Measurements from ENCODE around the gene AKR1A1.
"Not testable (repeated sequence)": the region's sequence is repeated elsewhere in the genome, so short reads cannot be mapped to it uniquely, and the experiment has no call there.

AKR1A1 gene

DNA sequence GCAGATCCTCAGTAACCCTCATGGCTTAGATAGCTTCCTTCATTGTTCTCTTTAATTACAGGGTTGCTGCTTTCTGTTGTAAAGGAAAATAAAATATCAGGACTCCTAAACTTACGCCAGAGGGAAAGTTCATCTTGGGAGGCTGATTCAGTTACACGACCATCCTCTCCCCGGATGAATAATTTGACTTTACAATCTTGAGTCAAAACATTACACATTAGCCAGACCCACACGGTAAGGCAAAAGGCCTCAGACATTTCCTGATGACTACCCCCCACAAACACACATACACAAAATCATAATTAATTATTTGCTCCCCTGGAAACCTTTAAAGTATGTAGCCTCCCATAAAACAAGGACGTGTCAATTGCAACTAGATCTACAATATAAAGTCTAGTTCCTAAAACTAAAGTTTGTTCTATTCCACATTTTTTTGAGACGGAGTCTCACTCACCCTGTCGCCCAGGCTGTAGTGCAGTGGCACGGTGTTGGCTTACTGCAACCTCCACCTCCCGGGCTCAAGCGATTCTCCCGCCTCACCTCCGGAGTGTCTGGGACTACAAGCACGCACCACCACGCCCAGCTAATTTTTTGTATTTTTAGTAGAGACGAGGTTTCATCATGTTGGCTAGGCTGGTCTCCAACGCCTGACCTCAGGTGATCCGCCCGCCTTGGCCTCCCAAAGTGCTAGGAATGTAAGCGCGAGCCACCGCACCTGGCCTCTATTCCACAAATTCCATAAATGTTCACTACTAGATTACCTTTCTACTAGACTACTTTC lies 28.1 kb upstream of the AKR1A1 start:
- intact Hi-C loops (cut with DNase I), result no loop called here
- no peak for DNase-seq

DNA sequence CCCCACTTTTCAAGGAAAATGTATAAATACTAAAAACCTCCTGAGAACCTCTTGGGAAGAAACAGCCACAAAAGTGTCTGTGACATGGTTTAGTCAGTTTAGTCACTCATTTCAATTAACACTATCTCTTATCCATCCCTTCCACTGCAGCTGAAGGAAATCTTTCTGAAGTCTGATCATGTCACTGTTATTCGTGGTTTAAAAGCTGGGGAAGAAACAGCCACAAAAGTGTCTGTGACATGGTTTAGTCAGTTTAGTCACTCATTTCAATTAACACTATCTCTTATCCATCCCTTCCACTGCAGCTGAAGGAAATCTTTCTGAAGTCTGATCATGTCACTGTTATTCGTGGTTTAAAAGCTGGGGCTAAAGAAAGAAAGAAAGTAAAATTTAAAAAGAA lies 27.1 kb upstream of the AKR1A1 start:
- DNase-seq; intact Hi-C loops (cut with DNase I): not testable (repeated sequence)

DNA sequence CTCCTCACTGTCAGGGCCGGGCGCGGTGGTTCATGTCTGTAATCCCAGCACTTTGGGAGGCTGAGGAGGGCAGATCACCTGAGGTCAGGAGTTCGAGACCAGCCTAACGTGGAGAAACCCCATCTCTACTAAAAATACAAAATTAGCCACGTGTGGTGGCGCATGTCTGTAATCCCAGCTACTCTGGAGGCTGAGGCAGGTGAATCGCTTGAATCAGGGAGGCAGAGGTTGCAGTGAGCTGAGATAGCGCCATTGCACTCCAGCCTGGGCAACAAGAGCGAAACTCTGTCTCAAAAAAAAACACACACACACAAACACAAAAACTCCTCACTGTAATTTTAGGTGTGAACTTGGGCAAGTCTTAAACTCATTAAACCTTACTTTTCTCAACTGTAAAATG lies 26.7 kb upstream of the AKR1A1 start:
- DNase-seq; intact Hi-C loops (cut with DNase I): not testable (repeated sequence)

DNA sequence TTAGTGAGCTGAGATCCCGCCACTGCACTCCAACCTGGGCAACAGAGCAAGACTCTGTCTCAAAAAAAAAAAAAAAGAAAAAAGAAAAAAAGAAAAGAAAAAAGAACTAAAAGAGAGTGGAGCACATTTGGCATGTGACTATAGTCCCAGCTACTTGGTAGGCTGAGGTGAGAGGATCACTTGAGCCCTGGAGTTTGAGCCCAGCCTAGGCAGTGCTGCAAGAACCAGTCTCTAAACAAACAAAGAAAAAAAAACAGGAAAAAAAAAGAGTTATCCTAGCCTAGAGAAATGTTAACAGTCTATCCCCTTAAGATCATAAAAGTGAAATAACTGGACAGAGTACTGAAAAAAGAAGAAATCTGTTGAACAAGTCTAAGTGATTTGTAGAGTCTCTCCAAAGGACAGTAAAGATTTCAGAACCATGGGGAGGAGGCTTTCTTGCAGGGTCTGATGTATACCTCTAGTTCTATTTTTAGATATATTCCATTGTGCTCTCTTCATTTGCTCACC lies 24.4 kb upstream of the AKR1A1 start:
- intact Hi-C loops (cut with DNase I), result no loop called here
- DNase-seq, result no peak

DNA sequence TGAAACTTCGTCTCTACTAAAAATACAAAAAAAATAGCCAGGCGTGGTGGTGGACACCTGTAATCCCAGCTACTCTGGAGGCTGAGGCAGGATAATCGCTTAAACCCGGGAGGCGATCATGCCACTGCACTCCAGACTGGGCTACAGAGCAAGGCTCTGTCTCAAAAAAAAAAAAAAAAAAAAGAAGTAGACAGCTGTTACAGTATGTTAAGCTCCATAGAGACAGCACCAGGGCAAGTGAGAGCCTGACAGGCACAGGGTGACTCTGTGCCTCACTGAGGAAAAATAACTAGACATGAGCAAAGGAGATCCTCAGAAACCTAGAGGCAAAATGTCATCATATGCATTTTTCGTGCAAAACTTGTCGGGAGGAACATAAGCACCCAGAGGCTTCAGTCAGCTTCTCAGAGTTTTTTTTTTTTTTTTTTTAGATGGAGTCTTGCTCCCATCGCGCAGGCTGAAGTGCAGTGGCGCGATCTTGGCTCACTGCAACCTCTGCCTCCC lies 19.9 kb upstream of the AKR1A1 start:
- intact Hi-C loops (cut with DNase I), result no loop called here
- DNase-seq, result no peak

DNA sequence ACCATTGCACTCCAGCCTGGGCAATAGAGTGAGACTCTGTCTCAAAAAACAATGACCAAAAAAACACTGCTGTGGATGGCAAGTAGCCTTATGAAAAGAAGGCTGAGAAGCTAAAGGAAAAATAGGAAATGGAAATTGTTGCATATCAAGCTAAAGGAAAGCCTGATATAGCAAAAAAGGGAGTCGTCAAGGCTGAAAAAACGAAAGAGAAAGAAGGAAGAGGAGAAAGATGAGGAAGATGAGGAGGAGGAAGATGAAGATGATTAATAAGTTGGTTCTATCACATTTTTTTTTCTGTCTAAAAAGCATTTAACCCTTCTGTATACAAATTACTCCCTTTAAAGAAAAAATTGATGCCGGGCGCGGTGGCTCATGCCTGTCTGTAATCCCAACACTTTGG lies 18.8 kb upstream of the AKR1A1 start:
- DNase-seq, result no peak
- intact Hi-C loops (cut with DNase I), result no loop called here

DNA sequence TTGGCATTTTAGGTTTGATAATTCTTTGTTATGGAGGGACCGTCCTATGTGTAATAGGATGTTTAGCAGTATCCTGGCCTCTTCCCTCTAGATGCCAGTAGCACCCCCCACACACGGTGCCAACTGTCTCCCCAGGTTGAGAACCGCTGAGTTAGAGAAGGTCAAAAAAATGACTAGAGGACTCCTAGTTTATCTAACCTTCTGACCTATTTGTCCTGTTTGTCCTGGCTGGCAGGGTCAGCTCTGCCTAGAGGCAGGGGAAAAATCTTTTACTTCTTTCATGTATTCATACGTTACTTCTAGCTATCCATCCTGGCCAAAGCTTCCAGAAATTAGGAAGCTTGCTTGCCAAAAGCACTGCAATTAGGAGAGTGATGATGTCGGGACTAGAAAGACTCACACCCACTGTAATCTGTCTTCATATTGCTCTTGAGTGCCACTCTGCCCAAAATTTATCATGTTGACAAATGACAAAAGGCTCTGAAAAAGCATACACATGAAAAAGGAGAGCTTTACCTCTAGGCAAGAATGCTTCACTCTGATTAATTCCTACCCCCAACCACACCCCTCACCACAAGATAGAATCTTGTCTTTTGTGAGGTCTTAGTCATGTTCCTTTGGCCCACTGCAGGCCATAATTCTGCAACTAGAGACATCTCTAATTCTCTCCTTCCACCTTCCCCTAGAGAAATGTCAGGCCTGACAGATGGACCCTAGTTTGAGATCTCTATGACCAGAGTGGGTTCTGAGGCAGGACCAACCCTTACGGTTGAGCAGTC lies 14.4 kb upstream of the AKR1A1 start:
- no peak for DNase-seq
- intact Hi-C loops (cut with DNase I), result no loop called here

DNA sequence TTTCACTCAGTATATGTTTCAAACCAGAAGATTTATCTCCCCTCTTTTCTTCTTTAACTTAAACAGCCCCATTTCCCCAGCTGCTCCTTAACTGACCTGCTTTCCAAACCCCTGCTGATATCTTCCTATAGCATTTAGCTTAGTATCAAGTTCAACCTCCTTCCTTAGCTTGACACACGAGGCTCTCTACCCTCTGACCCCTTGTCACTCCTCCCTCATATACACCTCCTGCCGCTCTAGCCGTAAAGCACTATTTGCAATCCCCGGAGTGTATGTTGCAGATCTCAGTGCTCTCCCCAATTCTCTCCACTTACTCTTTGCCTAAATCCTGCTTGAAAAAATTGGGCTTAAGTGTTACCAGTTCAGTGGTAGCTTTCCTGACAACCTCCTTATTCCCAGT lies 13.7 kb upstream of the AKR1A1 start:
- intact Hi-C loops (cut with DNase I), result no loop called here
- DNase-seq, result no peak

DNA sequence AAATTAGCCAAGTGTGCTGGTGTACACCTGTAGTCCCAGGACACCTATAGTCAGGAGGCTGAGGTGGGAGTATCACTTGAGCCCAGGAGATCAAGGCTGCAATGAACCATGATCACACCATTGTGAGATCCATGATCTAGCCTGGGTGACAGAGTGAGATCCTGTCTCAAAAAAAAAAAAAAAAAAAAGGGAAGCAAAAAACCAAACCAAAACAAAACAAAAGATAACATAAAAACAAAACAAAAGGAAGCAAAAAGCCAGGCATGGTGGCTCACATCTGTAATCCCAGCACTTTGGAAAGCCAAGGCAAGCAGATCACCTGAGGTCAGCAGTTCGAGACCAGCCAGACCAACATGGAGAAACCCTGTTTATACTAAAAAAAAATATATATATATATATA lies 9.4 kb upstream of the AKR1A1 start:
- intact Hi-C loops (cut with DNase I), result no loop called here

DNA sequence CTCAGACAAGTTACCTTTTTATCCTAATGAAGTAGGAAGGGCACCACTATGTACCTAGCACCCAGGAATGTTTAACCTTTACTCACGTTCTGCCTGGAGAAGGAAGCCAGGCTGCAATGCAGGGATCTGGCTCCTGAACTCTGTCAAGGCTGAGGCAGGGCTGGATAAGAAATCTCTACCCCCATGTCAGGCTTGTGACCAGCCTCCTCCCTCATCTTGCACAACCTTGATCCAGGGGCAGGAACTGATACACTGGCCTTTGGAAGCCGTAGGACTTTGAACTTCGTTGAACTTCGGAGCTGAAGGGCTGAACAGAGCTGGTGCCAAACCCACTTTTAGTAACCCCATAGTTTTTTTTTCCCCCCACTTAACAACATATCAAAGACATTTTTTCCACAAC lies 8.0 kb upstream of the AKR1A1 start:
- intact Hi-C loops (cut with DNase I), result no loop called here
- DNase-seq, result peak in 1 of 10 donors; percentile 12

More for the DNA sequence above, 9.4 kb upstream of the AKR1A1 start:
- DNase-seq, result no peak

DNA sequence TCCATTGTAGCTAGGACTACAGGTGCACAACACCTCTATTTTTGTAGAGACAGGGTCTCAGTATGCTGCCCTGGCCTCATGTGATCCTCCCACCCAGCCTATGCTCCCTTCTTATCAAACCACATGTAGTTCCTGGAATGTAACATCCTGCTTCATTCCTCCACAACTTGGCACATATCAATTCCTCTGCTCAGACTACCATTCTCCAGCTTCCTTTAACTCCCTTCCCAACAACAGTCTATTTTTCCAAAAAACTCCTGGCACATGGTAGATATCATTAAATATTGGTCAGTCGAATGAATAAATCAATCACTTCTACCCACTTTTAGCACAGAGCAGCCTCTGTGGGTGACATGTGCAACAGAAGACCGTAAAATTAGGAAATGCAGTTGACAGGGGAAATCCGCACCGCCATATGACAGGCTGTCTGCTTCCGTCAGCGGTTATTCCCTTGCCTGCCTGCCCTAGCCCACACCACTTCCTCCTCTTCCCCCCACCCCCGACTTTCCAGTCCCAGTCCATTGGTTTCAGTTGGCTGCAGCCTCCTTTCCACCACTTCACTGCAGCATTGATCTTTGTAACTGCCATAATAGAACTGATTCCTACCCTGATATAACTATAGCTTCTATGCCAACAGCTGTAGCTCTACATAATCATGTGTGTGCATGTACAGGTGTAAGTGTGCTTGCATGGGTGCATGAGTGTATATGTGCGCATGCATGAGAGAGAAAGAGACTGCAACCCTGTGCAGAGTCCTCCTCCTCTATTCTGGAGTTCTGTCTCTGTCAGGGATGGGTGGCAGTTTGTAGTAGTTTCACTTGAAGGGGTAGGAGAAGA lies 6.8 kb upstream of the AKR1A1 start:
- intact Hi-C loops (cut with DNase I), result no loop called here
- DNase-seq, result peak in 6 of 10 donors; percentile 15 to 87 (median 31)

DNA sequence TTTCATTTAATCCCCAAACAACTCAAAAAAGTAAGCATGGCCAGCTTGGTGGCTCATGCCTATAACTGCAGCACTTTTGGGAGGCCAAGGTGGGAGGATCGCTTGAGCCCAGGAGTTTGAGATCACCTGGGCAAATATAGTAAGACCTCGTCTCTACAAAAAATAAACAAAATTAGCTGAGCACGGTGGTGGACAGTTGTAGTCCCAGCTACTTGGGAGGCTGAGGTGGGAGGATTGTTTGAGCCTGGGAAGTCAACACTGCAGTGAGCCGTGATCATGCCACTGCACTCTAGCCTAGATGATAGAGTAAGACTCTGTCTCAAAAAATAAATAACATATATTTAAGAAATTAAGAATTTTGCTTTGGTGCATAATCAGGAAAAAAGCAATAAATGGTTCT lies 6.1 kb upstream of the AKR1A1 start:
- intact Hi-C loops (cut with DNase I), result no loop called here
- no peak for DNase-seq

DNA sequence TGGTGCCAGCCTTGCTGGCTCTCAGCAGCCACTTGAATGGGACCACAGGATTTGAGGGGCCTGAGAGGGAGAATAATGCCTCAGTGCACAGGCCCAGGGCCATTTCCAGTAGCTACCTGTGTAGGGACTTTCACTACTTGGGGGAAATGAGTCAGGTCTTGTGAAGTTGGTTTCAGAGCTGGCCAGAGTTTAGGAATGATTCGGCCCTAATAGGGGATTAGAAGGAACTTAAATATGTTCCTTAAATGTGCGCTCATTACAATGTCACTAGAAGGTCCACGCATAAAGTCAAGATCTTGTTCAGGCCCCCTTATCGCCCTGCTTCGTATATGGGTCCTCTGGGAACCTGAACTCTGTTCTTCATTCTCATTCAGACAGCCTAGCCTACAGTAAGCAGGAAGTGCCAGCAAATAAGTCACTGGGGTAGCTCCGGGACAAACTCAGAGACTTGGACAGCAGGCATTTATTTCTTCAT lies 5.6 kb upstream of the AKR1A1 start:
- intact Hi-C loops (cut with DNase I), result no loop called here

DNA sequence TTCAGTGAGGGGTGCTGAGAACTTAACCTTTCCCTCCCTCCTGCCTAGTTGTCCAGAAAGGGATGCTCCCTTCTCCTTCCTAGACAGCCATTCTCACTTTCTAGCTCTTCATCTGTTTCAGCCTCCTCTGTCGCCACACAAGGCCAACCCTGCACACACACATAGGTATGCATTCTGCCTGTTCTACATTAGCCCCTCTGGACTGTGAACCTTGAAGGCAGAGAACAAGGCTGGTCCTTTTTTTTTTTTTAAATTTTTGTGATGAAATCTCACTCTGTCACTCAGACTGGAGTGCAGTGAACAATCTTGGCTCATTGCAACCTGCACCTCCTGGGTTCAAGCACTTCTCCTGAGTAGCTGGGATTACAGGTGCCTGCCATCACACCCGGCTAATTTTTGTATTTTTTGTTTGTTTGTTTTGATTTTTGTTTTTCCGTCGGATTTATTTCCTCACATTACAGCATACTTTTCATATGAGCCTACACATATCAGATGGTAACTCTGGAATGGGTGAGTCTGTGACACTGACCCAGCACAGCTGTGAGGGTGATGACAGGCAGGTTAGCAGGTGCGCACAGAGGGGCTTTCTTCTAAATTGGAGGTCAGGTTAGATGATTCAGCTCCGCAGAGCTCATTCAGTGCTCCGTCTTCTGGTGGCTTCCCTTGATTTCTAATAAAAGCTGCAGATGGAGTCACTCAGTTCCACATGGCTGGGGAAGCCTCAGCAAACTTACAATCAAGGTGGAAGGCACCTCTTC lies 4.9 kb upstream of the AKR1A1 start:
- no peak for DNase-seq
- intact Hi-C loops (cut with DNase I), result no loop called here

More for the DNA sequence above, 5.6 kb upstream of the AKR1A1 start:
- peak in 2 of 10 donors; percentile 9 to 38 for DNase-seq

DNA sequence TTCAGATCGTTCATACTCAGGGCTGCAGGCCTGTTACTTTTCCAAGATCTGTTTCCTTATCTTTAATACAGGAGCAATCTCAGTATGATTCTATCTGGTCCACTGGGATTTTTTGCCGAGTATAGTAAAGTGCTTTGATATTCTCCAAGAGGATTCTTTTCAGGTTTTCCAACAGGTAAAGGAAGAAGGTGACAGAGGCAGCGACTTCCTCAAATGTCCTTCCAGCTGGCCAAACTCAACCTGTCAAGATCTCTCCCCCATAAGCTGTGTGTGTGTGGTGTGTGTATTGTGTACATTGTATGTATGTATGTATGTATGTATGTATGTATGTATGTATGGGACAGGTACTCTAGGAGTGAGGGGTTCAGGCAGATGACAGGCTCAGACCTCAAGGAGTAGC lies 1.1 kb downstream of the AKR1A1 start:
- intact Hi-C loops (cut with DNase I), result loop anchor here (2.0 kb wide), 2 partner anchors 31 to 53 kb away; partner anchors contain the start of gene PRDX1

DNA sequence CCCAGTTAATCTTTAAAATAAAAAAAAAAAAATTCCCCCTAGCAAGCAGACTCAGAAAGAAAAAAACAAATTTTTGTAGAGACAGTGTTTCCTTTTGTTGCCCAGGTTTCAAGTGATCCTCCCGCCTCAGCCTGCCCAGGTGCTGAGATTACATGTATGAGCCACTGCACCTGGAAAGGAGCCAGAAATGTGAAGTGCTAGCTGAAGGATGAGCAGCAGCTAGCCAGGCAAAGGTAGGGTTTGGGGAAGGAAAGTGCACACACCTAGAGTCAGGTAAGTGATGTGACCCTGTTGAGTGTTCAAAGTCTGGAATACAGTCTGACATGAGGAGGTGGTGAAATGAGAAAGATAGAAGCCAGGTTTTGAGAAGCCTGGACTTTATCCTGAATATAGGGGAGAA lies 1.7 kb downstream of the AKR1A1 start:
- peak in 1 of 10 donors; percentile 1 for DNase-seq
- intact Hi-C loops (cut with DNase I), result no loop called here

More for the DNA sequence above, 1.1 kb downstream of the AKR1A1 start:
- DNase-seq, result no peak

DNA sequence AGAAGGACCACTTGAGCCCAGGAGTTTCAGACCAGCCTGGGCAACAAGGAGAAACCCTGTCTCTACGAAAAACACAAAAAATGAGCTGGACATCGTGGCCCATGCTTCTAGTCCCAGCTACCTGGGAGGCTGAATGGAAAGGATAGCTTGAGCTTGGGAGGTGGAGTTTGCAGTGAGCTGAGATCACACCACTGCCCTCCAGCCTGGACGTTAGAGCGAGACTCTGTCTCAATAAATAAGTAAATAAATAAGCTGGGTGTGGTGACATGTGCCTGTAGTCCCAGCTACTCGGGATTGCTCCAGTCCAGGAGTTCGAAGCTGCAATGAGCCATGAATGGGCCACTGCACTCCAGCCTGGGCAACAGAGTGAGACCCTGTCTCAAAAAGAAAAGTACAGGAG lies 3.6 kb downstream of the AKR1A1 start:
- no peak for DNase-seq
- intact Hi-C loops (cut with DNase I), result no loop called here

DNA sequence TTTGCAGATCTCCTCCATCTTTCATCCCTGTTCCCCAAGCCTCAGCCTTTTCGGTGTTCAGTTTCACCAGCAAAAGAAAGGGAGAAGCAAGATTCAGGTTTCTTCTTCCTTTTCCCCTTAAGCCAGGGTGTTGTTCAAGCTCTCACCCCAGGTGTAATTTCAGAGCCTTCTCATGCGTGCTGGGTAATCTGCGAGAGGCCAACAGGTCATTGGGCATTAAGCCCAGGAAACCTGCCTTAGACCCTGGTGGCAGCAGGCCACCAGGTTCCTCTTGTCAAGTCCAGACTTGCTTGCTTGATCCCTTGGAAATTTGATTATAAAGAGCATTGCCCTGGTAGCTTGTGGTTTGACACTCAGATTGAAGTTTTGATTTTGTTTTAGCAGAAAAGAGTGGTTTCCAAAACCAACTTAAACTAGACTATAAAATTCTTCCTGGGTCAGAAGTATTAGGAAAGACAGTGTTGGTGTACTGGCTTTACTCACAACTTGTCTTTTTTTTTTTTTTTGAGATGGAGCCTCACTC lies 6.9 kb downstream of the AKR1A1 start:
- intact Hi-C loops (cut with DNase I), result no loop called here
- DNase-seq, result no peak

DNA sequence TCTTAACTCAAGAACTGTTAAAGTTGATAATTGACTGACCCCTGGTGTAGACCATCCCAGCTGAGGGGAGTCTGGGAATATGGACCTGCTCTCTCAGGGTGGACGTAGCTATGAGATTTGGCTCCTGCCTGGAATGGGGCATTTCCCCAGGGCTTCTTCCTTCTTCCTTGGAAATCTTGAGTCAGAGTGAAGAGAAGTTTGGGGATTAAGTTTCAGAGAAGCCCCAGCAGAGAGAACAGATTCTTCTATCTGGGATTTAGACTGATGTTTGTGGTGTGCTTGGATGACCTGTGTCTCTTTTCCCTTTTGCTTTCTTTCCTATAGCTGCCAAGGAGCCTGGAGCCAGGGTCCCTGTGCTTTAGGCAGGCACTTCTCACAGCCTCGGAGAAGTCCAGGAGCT lies 13.2 kb downstream of the AKR1A1 start:
- peak in 1 of 10 donors; percentile 38 for DNase-seq
- intact Hi-C loops (cut with DNase I), result no loop called here

All from posterior cingulate gyrus (tissue), 11 donors.